WTC11 (cell line): Measurements from ENCODE around the gene METRNL. TPM values are rescaled to one million over a fixed set of nuclear protein-coding genes. Genes with fewer than 3 reads are reported as not detected.

ENCODE experiments used
- ATAC-seq: fragments of 200-7000 bp; cut with Tn5 transposase; 2 replicates; pipeline ENCODE4 v1.10.0; 2021; ENCODE audit warnings: mild to moderate bottlenecking, moderate library complexity
- CTCF ChIA-PET: fragments of 300-600 bp; sonication (Branson Sonifier 250); formaldehyde crosslinking; loops from one replicate; lab custom pipeline; 2021; ENCODE audit warnings: antibody characterized with exemption; lab: Charles Lee
- POLR2A ChIA-PET: fragments of 350-600 bp; sonication (Branson Sonifier 250); formaldehyde crosslinking; loops from one replicate; lab custom pipeline; 2021; ENCODE audit warnings: antibody characterized with exemption; lab: Charles Lee
- DNase-seq: peaks from one replicate; pipeline ENCODE4 v3.0.0; 2021; ENCODE audit warnings: low spot score
- H3K27ac Mint-ChIP-seq: 2 replicates; pipeline ENCODE4 v1.8.0; 2021; ENCODE audit warnings: mixed read lengths
- H3K27me3 Mint-ChIP-seq: 2 replicates; pipeline ENCODE4 v1.8.0; 2021; ENCODE audit warnings: low read depth, mild to moderate bottlenecking, moderate library complexity, mixed read lengths
- H3K36me3 Mint-ChIP-seq: 2 replicates; pipeline ENCODE4 v1.8.0; 2021; ENCODE audit warnings: mixed read lengths
- H3K4me1 Mint-ChIP-seq: 2 replicates; pipeline ENCODE4 v1.8.0; 2022; ENCODE audit warnings: mixed read lengths
- H3K4me3 Mint-ChIP-seq: 2 replicates; pipeline ENCODE4 v1.8.0; 2021; ENCODE audit warnings: mild to moderate bottlenecking, moderate library complexity, mixed read lengths
- H3K9me3 Mint-ChIP-seq: 2 replicates; pipeline ENCODE4 v1.8.0; 2021; ENCODE audit warnings: mixed read lengths
- AFF4 ChIP-seq: sonication (generic); formaldehyde crosslinking; IDR thresholded peaks from 2 replicates; pipeline ENCODE4 v1.8.1; 2023; ENCODE audit warnings: mild to moderate bottlenecking, missing genetic modification reagents, borderline replicate concordance
- ATF3 ChIP-seq: sonication (generic); formaldehyde crosslinking; conservative IDR thresholded peaks from 2 replicates; pipeline ENCODE4 v1.8.1; 2022; ENCODE audit warnings: mild to moderate bottlenecking, missing genetic modification reagents
- ATF6 ChIP-seq: sonication (generic); formaldehyde crosslinking; IDR thresholded peaks from 2 replicates; pipeline ENCODE4 v1.8.1; 2023; ENCODE audit warnings: mild to moderate bottlenecking, missing genetic modification reagents
- CTCF ChIP-seq: fragments of 200-600 bp; IDR thresholded peaks from 2 replicates; pipeline ENCODE4 v1.8.0; 2022; ENCODE audit warnings: antibody characterized with exemption
- HMGXB4 ChIP-seq: sonication (generic); formaldehyde crosslinking; IDR thresholded peaks from 2 replicates; pipeline ENCODE4 v1.8.1; 2023; ENCODE audit warnings: mild to moderate bottlenecking, moderate library complexity, missing genetic modification reagents
- KAT7 ChIP-seq: sonication (generic); formaldehyde crosslinking; IDR thresholded peaks from 2 replicates; pipeline ENCODE4 v1.8.1; 2023; ENCODE audit warnings: missing genetic modification reagents, mild to moderate bottlenecking, borderline replicate concordance
- MLX ChIP-seq: sonication (generic); formaldehyde crosslinking; IDR thresholded peaks from 2 replicates; pipeline ENCODE4 v1.8.1; 2023; ENCODE audit warnings: mild to moderate bottlenecking, missing genetic modification reagents, moderate library complexity
- NR3C1 ChIP-seq: sonication (generic); formaldehyde crosslinking; conservative IDR thresholded peaks from 2 replicates; pipeline ENCODE4 v1.8.1; 2023; ENCODE audit warnings: low read depth, mild to moderate bottlenecking, missing genetic modification reagents
- OVOL2 ChIP-seq: fragments of 250-450 bp; sonication (Bioruptor Pico); IDR thresholded peaks from 2 replicates; pipeline ENCODE4 v1.9.0; 2021; ENCODE audit warnings: mild to moderate bottlenecking, borderline replicate concordance
- RELA ChIP-seq: sonication (generic); formaldehyde crosslinking; IDR thresholded peaks from 2 replicates; pipeline ENCODE4 v1.8.1; 2022; ENCODE audit warnings: missing genetic modification reagents, mild to moderate bottlenecking, borderline replicate concordance
- SMAD3 ChIP-seq: sonication (generic); formaldehyde crosslinking; IDR thresholded peaks from 2 replicates; pipeline ENCODE4 v1.8.0; 2022; ENCODE audit warnings: missing genetic modification reagents, mild to moderate bottlenecking, borderline replicate concordance
- TEAD1 ChIP-seq: sonication (generic); formaldehyde crosslinking; IDR thresholded peaks from 2 replicates; pipeline ENCODE4 v1.8.0; 2022; ENCODE audit warnings: mild to moderate bottlenecking, missing genetic modification reagents
- TEAD4 ChIP-seq: sonication (generic); formaldehyde crosslinking; IDR thresholded peaks from 2 replicates; pipeline ENCODE4 v1.8.0; 2022; ENCODE audit warnings: mild to moderate bottlenecking, missing genetic modification reagents
- USF1 ChIP-seq: sonication (generic); formaldehyde crosslinking; IDR thresholded peaks from 2 replicates; pipeline ENCODE4 v1.8.0; 2022; ENCODE audit warnings: mild to moderate bottlenecking, missing genetic modification reagents
- ZNF219 ChIP-seq: sonication (generic); formaldehyde crosslinking; IDR thresholded peaks from 2 replicates; pipeline ENCODE4 v1.8.0; 2023; ENCODE audit warnings: missing genetic modification reagents, mild to moderate bottlenecking, borderline replicate concordance
- ZNF416 ChIP-seq: fragments of 250-450 bp; sonication (Bioruptor Pico); IDR thresholded peaks from 2 replicates; pipeline ENCODE4 v1.9.0; 2021; ENCODE audit warnings: mild to moderate bottlenecking, inconsistent platforms
- ZNF512 ChIP-seq: sonication (generic); formaldehyde crosslinking; IDR thresholded peaks from 2 replicates; pipeline ENCODE4 v1.8.1; 2022; ENCODE audit warnings: missing genetic modification reagents, borderline replicate concordance
- ZNF671 ChIP-seq: fragments of 250-450 bp; sonication (Bioruptor Pico); IDR thresholded peaks from 2 replicates; pipeline ENCODE4 v1.8.0; 2021; ENCODE audit warnings: mild to moderate bottlenecking
- total RNA-seq: library from RNA; stranded (reverse); gene quantifications from 3 replicates; pipeline ENCODE4 v1.2.3, GENCODE V29; 2021

The METRNL gene
- total RNA-seq, 1 experiment from 2014 or later = 27.7 TPM

GRCh38 chr17:83087788-83088360, 8.5 kb downstream of the METRNL start (continued):
- TF ChIP-seq USF1 (CRISPR knock-in tag) (no peak), ATF6 (CRISPR knock-in tag) (no peak), ZNF512 (CRISPR knock-in tag) (no peak), ZNF219 (CRISPR knock-in tag) (no peak), MLX (CRISPR knock-in tag) (no peak), OVOL2 (CRISPR knock-in tag) (no peak), KAT7 (CRISPR knock-in tag) (no peak), SMAD3 (CRISPR knock-in tag) (no peak), CTCF (no peak), HMGXB4 (CRISPR knock-in tag) (no peak), ATF3 (CRISPR knock-in tag) (no peak)

- Mint-ChIP-seq H3K4me1 (peaks cover 37% of the 10 kb centered on the region), H3K27me3 (no peaks in the 10 kb centered on the region), H3K4me3 (no peak overlapping the region), H3K9me3 (no peaks in the 10 kb centered on the region), H3K36me3 (peaks cover 5% of the 10 kb centered on the region; the same call in 1 of the 2 replicates), H3K27ac (0 out of 2 replicates have a peak overlapping the region, but pooled peaks have one; percentile 68)
- no peak for DNase-seq
- POLR2A ChIA-PET = no interaction called here
- ATAC-seq = no peak
- CTCF ChIA-PET = no interaction called here
- TF ChIP-seq SMAD3 (CRISPR knock-in tag) = no peak
- TF ChIP-seq NR3C1 (CRISPR knock-in tag) = no peak
- no peak for TF ChIP-seq ZNF512 (CRISPR knock-in tag)
- no peak for TF ChIP-seq RELA (CRISPR knock-in tag)
- TF ChIP-seq TEAD1 (CRISPR knock-in tag) = no peak
- TF ChIP-seq AFF4 (CRISPR knock-in tag) = no peak
- TF ChIP-seq ZNF671 (CRISPR knock-in tag) = no peak
- no peak for TF ChIP-seq ZNF416 (CRISPR knock-in tag)
- TF ChIP-seq TEAD4 (CRISPR knock-in tag) = no peak
These were observed 9.0 kb downstream of the METRNL start for GRCh38 chr17:83088451-83088850.
